Neural cell (in vitro differentiated cells): Measurements from ENCODE around the gene TMEM54.

Experiments used
- EP300 ChIP-seq: fragments of 450-650 bp; conservative IDR thresholded peaks from 2 replicates; pipeline ENCODE4 v1.6.1; 2014; ENCODE audit warnings: antibody characterized with exemption, mild to moderate bottlenecking, moderate library complexity; ENCODE audit not compliant: poor library complexity, severe bottlenecking
- EZH2 ChIP-seq: fragments of 200-600, 300-800 bp; shearing (Covaris generic), sonication (generic); IDR thresholded peaks from 2 replicates; pipeline ENCODE4 v1.6.1; 2014; ENCODE audit warnings: antibody characterized with exemption, low read length, borderline replicate concordance, mild to moderate bottlenecking; ENCODE audit not compliant: insufficient read depth, poor library complexity, severe bottlenecking
- MXI1 ChIP-seq: fragments of 450-650 bp; conservative IDR thresholded peaks from 2 replicates; pipeline ENCODE4 v1.6.1; 2014; ENCODE audit warnings: antibody characterized with exemption, mild to moderate bottlenecking; ENCODE audit not compliant: poor library complexity, severe bottlenecking
- RAD21 ChIP-seq: fragments of 450-650 bp; conservative IDR thresholded peaks from 2 replicates; pipeline ENCODE4 v1.6.1; 2014; ENCODE audit warnings: antibody characterized with exemption, mild to moderate bottlenecking, moderate library complexity
- TF ChIP-seq, protein P1 (sequence below): fragments of 450-650 bp; IDR thresholded peaks from 2 replicates; pipeline ENCODE4 v1.5.1; 2014; ENCODE audit warnings: antibody characterized with exemption, mild to moderate bottlenecking, moderate library complexity; ENCODE audit not compliant: poor library complexity, severe bottlenecking
- TF ChIP-seq, protein P2 (sequence below): IDR thresholded peaks from 2 replicates; pipeline ENCODE4 v1.6.1; 2012; ENCODE audit warnings: borderline replicate concordance

GRCh38 chr1:32848354-32849063 lies 52.7 kb downstream of the TMEM54 start:
- TF ChIP-seq, protein P1, sequence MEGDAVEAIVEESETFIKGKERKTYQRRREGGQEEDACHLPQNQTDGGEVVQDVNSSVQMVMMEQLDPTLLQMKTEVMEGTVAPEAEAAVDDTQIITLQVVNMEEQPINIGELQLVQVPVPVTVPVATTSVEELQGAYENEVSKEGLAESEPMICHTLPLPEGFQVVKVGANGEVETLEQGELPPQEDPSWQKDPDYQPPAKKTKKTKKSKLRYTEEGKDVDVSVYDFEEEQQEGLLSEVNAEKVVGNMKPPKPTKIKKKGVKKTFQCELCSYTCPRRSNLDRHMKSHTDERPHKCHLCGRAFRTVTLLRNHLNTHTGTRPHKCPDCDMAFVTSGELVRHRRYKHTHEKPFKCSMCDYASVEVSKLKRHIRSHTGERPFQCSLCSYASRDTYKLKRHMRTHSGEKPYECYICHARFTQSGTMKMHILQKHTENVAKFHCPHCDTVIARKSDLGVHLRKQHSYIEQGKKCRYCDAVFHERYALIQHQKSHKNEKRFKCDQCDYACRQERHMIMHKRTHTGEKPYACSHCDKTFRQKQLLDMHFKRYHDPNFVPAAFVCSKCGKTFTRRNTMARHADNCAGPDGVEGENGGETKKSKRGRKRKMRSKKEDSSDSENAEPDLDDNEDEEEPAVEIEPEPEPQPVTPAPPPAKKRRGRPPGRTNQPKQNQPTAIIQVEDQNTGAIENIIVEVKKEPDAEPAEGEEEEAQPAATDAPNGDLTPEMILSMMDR = no peak
- TF ChIP-seq, protein P2, sequence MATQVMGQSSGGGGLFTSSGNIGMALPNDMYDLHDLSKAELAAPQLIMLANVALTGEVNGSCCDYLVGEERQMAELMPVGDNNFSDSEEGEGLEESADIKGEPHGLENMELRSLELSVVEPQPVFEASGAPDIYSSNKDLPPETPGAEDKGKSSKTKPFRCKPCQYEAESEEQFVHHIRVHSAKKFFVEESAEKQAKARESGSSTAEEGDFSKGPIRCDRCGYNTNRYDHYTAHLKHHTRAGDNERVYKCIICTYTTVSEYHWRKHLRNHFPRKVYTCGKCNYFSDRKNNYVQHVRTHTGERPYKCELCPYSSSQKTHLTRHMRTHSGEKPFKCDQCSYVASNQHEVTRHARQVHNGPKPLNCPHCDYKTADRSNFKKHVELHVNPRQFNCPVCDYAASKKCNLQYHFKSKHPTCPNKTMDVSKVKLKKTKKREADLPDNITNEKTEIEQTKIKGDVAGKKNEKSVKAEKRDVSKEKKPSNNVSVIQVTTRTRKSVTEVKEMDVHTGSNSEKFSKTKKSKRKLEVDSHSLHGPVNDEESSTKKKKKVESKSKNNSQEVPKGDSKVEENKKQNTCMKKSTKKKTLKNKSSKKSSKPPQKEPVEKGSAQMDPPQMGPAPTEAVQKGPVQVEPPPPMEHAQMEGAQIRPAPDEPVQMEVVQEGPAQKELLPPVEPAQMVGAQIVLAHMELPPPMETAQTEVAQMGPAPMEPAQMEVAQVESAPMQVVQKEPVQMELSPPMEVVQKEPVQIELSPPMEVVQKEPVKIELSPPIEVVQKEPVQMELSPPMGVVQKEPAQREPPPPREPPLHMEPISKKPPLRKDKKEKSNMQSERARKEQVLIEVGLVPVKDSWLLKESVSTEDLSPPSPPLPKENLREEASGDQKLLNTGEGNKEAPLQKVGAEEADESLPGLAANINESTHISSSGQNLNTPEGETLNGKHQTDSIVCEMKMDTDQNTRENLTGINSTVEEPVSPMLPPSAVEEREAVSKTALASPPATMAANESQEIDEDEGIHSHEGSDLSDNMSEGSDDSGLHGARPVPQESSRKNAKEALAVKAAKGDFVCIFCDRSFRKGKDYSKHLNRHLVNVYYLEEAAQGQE = no peak
- no peak for TF ChIP-seq MXI1
- no peak for TF ChIP-seq RAD21
- no peak for TF ChIP-seq EZH2
- no peak for TF ChIP-seq EP300
